HG03521 (cell line): Measurements from ENCODE around the gene SEMA5A.

Source experiments
- ATAC-seq: cut with Tn5 transposase; IDR thresholded peaks from one replicate; pipeline ENCODE4 v1.9.1; 2021; ENCODE audit warnings: mild to moderate bottlenecking, moderate library complexity; ENCODE audit not compliant: unreplicated experiment

Gene SEMA5A

GRCh38 chr5:9479361-9479760, 66.5 kb downstream of the SEMA5A start:
- no peak for ATAC-seq

GRCh38 chr5:9477537-9477936, 68.3 kb downstream of the SEMA5A start:
- no peak for ATAC-seq

- ATAC-seq, result no peak
These were observed 71.5 kb downstream of the SEMA5A start for GRCh38 chr5:9474219-9475002.

- ATAC-seq, result no peak
These were observed 72.3 kb downstream of the SEMA5A start for GRCh38 chr5:9473624-9474023.

- no peak for ATAC-seq
These were observed 75.5 kb downstream of the SEMA5A start for GRCh38 chr5:9470410-9470809.

- no peak for ATAC-seq
These were observed 77.9 kb downstream of the SEMA5A start for GRCh38 chr5:9468060-9468388.

GRCh38 chr5:9467199-9468059, 78.4 kb downstream of the SEMA5A start:
- no peak for ATAC-seq

GRCh38 chr5:9466697-9467096, 79.2 kb downstream of the SEMA5A start:
- ATAC-seq, result no peak

- ATAC-seq, result no peak
These were observed 81.4 kb downstream of the SEMA5A start for GRCh38 chr5:9464478-9464877.

GRCh38 chr5:9462109-9462508, 83.8 kb downstream of the SEMA5A start:
- ATAC-seq, result no peak

GRCh38 chr5:9460885-9461645, 84.8 kb downstream of the SEMA5A start:
- ATAC-seq, result no peak

GRCh38 chr5:9456435-9457042, 89.3 kb downstream of the SEMA5A start:
- no peak for ATAC-seq

GRCh38 chr5:9455826-9456434, 89.9 kb downstream of the SEMA5A start:
- no peak for ATAC-seq

- no peak for ATAC-seq
These were observed 91.4 kb downstream of the SEMA5A start for GRCh38 chr5:9454491-9454890.

- ATAC-seq, result no peak
These were observed 91.8 kb downstream of the SEMA5A start for GRCh38 chr5:9454012-9454481.

GRCh38 chr5:9453480-9454011, 92.3 kb downstream of the SEMA5A start:
- no peak for ATAC-seq

- no peak for ATAC-seq
These were observed 93.7 kb downstream of the SEMA5A start for GRCh38 chr5:9452181-9452580.

GRCh38 chr5:9451037-9451436, 94.8 kb downstream of the SEMA5A start:
- no peak for ATAC-seq

- ATAC-seq, result no peak
These were observed 98.2 kb downstream of the SEMA5A start for GRCh38 chr5:9447691-9448090.

GRCh38 chr5:9445826-9446388, 100.0 kb downstream of the SEMA5A start:
- ATAC-seq, result no peak
